HepG2 (cell line): Measurements from ENCODE around the gene NAT9. TPM values are rescaled to one million over a fixed set of nuclear protein-coding genes. Genes with fewer than 3 reads are reported as not detected.

ENCODE experiments used
- ARHGAP35 ChIP-seq: sonication (generic); formaldehyde crosslinking; IDR thresholded peaks from 2 replicates; pipeline ENCODE4 v1.9.0; 2022; ENCODE audit warnings: mild to moderate bottlenecking, inconsistent platforms, moderate library complexity, missing genetic modification reagents, borderline replicate concordance
- ATF7 ChIP-seq, 2 experiments: fragments of 450-650 bp in 1 of 2; sonication (generic) in 1 of 2; formaldehyde crosslinking in 1 of 2; IDR thresholded peaks; 2 replicates each; pipeline versions ENCODE4 v1.4.0 to v1.6.1; 2016 to 2020; ENCODE audit warnings: antibody characterized with exemption in 1 of 2, mild to moderate bottlenecking in 1 of 2, missing genetic modification reagents in 1 of 2
- BORCS8-MEF2B ChIP-seq: sonication (generic); formaldehyde crosslinking; IDR thresholded peaks from 2 replicates; pipeline ENCODE4 v1.8.0; 2022; ENCODE audit warnings: mild to moderate bottlenecking, missing genetic modification reagents
- CC2D1A ChIP-seq: sonication (generic); formaldehyde crosslinking; IDR thresholded peaks from 2 replicates; pipeline ENCODE4 v1.8.1; 2023; ENCODE audit warnings: mild to moderate bottlenecking, missing genetic modification reagents
- DMTF1 ChIP-seq: sonication (generic); formaldehyde crosslinking; IDR thresholded peaks from 2 replicates; pipeline ENCODE4 v1.4.0; 2020; ENCODE audit warnings: mild to moderate bottlenecking, missing genetic modification reagents
- ERF ChIP-seq: IDR thresholded peaks from 2 replicates; pipeline ENCODE4 v1.6.1; 2018; ENCODE audit warnings: missing biosample characterization, missing genetic modification reagents
- FOXO4 ChIP-seq: sonication (generic); formaldehyde crosslinking; conservative IDR thresholded peaks from 2 replicates; pipeline ENCODE4 v1.8.1; 2023; ENCODE audit warnings: missing genetic modification reagents
- GABPA ChIP-seq, 2 experiments: IDR thresholded peaks; 2 replicates each; pipeline ENCODE4 v1.6.1; 2011 to 2016; ENCODE audit warnings: low read depth in 2 of 2, low read length in 1 of 2, missing biosample characterization in 1 of 2, missing genetic modification characterization in 1 of 2
- HNF4A ChIP-seq: sonication (generic); formaldehyde crosslinking; IDR thresholded peaks from 2 replicates; pipeline ENCODE4 v1.4.0; 2020; ENCODE audit warnings: missing genetic modification reagents
- MAFF ChIP-seq: IDR thresholded peaks from 2 replicates; pipeline ENCODE4 v1.6.1; 2011; ENCODE audit warnings: low read depth, low read length, improper control_type of control experiment
- MAFK ChIP-seq, 2 experiments: IDR thresholded peaks in 1 of 2; conservative IDR thresholded peaks in 1 of 2; 2 replicates each; pipeline ENCODE4 v1.6.1; 2011; ENCODE audit warnings: improper control_type of control experiment in 2 of 2, low read length in 2 of 2
- POLR2A ChIP-seq, 2 experiments: IDR thresholded peaks; 2 replicates each; pipeline ENCODE4 v1.6.1; 2011; ENCODE audit warnings: low read depth in 2 of 2, low read length in 2 of 2, mild to moderate bottlenecking in 1 of 2, moderate library complexity in 1 of 2; ENCODE audit not compliant: insufficient read depth in 1 of 2
- SYNCRIP ChIP-seq: fragments of 200-400 bp; formaldehyde crosslinking; IDR thresholded peaks from 2 replicates; pipeline ENCODE4 v1.6.1; 2018; ENCODE audit warnings: mild to moderate bottlenecking, low read depth, low read length; ENCODE audit not compliant: insufficient read depth
- TBL1XR1 ChIP-seq: fragments of 150-350 bp; IDR thresholded peaks from 2 replicates; pipeline ENCODE4 v1.6.1; 2014; ENCODE audit warnings: borderline replicate concordance, low read length; ENCODE audit not compliant: partially characterized antibody
- TEAD3 ChIP-seq: optimal IDR thresholded peaks from 2 replicates; pipeline ENCODE3; 2016; ENCODE audit warnings: borderline replicate concordance
- TFDP2 ChIP-seq: sonication (generic); formaldehyde crosslinking; IDR thresholded peaks from 2 replicates; pipeline ENCODE4 v1.4.0; 2020; ENCODE audit warnings: missing genetic modification reagents
- ZFP91 ChIP-seq: sonication (generic); formaldehyde crosslinking; IDR thresholded peaks from 2 replicates; pipeline ENCODE4 v1.9.0; 2022; ENCODE audit warnings: missing genetic modification reagents, mild to moderate bottlenecking, borderline replicate concordance
- ZKSCAN5 ChIP-seq: sonication (generic); formaldehyde crosslinking; IDR thresholded peaks from 2 replicates; pipeline ENCODE4 v1.5.1; 2020; ENCODE audit warnings: mild to moderate bottlenecking, missing genetic modification reagents
- ZNF10 ChIP-seq: sonication (generic); formaldehyde crosslinking; IDR thresholded peaks from 2 replicates; pipeline ENCODE4 v1.4.0; 2020; ENCODE audit warnings: mild to moderate bottlenecking, low read depth, missing genetic modification reagents, borderline replicate concordance
- ZNF101 ChIP-seq: sonication (generic); formaldehyde crosslinking; IDR thresholded peaks from 2 replicates; pipeline ENCODE4 v1.4.0; 2020; ENCODE audit warnings: mild to moderate bottlenecking, low read depth, missing genetic modification reagents, borderline replicate concordance
- ZNF740 ChIP-seq: sonication (generic); formaldehyde crosslinking; IDR thresholded peaks from 2 replicates; pipeline ENCODE4 v1.4.0; 2020; ENCODE audit warnings: missing genetic modification reagents
- ZNF773 ChIP-seq: sonication (generic); formaldehyde crosslinking; IDR thresholded peaks from 2 replicates; pipeline ENCODE4 v1.4.0; 2020; ENCODE audit warnings: missing genetic modification reagents, borderline replicate concordance
- ZSCAN20 ChIP-seq: sonication (generic); formaldehyde crosslinking; IDR thresholded peaks from 2 replicates; pipeline ENCODE4 v1.4.0; 2020; ENCODE audit warnings: missing genetic modification reagents, mild to moderate bottlenecking, borderline replicate concordance
- ZSCAN29 ChIP-seq: sonication (generic); formaldehyde crosslinking; conservative IDR thresholded peaks from 2 replicates; pipeline ENCODE4 v1.4.0; 2020; ENCODE audit warnings: mild to moderate bottlenecking, missing genetic modification reagents
- polyA plus RNA-seq, 8 experiments: library from polyadenylated mRNA; depleted of rRNA in 3 of 8; stranded (reverse) in 7 of 8; unstranded in 1 of 8; fragments of >200 nt; fragmentation: Illumina TruSeq in 4 of 8; extraction: Trizol in 4 of 8; gene quantifications; 2 replicates each; pipeline versions ENCODE4 v1.2.1 to v1.2.3, GENCODE V29; 2011 to 2016; ENCODE audit warnings: low read depth in 4 of 8, missing spikeins in 1 of 8, mixed read lengths in 1 of 8; ENCODE audit not compliant: insufficient read depth in 1 of 8
- total RNA-seq, 5 experiments: library from RNA; depleted of rRNA; stranded (reverse); fragments of >200 nt; fragmentation: Illumina TruSeq; extraction: Trizol; gene quantifications; 2 replicates each; pipeline ENCODE4 v1.2.3, GENCODE V29; 2016; ENCODE audit warnings: low read depth in 1 of 5

Gene NAT9
- total and polyA plus RNA-seq, 2 of the 13 experiments (the other 11 are each of a cell fraction or from before 2014, with no cell fraction given) = 39.7 to 44.2 TPM

- TF ChIP-seq DMTF1 (CRISPR knock-in tag) (no peak), POLR2A (IDR thresholded peaks at IDR 0.05; ENCODE audit: insufficient read depth in 1 of 2, low read depth in 2 of 2, low read length in 2 of 2) (no peak; a peak in 1 of 4 replicates), ZSCAN20 (no peak), ZNF740 (no peak), GABPA (IDR thresholded peaks at IDR 0.05; ENCODE audit: low read depth, low read length) (no peak), GABPA (CRISPR knock-in tag; IDR thresholded peaks at IDR 0.05; ENCODE audit: low read depth) (no peak), SYNCRIP (no peak), ZFP91 (CRISPR knock-in tag) (no peak), BORCS8-MEF2B (CRISPR knock-in tag) (no peak), ZSCAN29 (no peak), ZNF773 (CRISPR knock-in tag) (no peak), ATF7 (IDR thresholded peaks at IDR 0.05) (no peak), ATF7 (CRISPR knock-in tag; IDR thresholded peaks at IDR 0.05) (peak; percentile 33; the same call in 1 of the 2 replicates), MAFF (peak; percentile 60; the same call in 1 of the 2 replicates), TBL1XR1 (no peak), ERF (CRISPR knock-in tag) (no peak), HNF4A (no peak), ARHGAP35 (CRISPR knock-in tag) (no peak), FOXO4 (CRISPR knock-in tag) (no peak), ZNF101 (no peak), ZNF10 (no peak), MAFK (conservative IDR thresholded peaks at IDR 0.05 in 1 of 2, IDR thresholded peaks at IDR 0.05 in 1 of 2; ENCODE audit: low read length in 2 of 2) (peak; percentile 72 to 81), CC2D1A (CRISPR knock-in tag) (no peak), TEAD3 (CRISPR knock-in tag) (no peak), TFDP2 (no peak), ZKSCAN5 (CRISPR knock-in tag) (no peak)
These were observed 17.3 kb downstream of the NAT9 start (continued) for GRCh38 chr17:74758848-74759168.
